ENCODE measurements around the gene SND1. TPM values are rescaled to one million over a fixed set of nuclear protein-coding genes. Genes with fewer than 3 reads are reported as not detected.
A peak's percentile ranks its signal among the peaks of the same experiment; 100 is the strongest.

The SND1 gene
- total RNA-seq, 1 experiment from 2014 or later = 111 TPM

DNA sequence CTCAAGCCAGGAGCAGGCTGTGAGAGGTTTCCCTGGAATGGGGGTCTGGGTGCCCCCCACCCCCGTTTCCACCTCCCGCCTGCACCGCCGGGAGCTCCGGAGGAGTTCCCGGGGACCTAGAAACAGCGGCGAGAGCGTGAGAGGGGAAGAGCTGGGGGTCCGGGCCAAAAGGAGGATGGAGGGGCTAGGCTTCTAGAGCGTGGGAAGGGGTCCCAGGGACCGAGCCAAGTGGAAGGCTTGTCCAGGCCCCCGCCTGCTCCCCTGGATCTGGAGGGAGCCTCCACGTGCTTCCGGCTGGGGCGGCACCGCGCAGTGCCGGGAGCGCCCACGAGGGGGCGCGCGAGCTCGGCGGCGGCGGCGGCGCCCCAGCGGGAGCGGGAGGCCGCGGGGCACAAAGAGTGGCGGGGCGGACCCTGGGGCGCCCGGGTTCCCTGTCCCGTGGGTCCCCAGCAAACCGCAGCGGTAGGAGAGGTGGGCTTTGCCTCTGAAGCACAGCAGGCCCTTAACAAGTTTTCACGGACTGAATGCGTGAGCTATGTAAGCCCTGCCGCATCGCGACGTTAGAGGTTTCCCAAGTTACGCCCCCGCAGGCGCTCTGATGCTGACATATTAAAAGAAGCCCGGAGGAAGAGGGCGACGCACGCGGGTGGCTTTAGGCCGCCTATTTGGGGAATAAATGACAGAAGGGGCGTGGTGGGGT, 483.7 kb downstream of the SND1 start:
- DNase-seq (ENCODE audit: low spot score) = peak; percentile 28

GRCh38 chr7:128136215-128136597, 484.2 kb downstream of the SND1 start:
- no peak for DNase-seq (ENCODE audit: low spot score)

DNA sequence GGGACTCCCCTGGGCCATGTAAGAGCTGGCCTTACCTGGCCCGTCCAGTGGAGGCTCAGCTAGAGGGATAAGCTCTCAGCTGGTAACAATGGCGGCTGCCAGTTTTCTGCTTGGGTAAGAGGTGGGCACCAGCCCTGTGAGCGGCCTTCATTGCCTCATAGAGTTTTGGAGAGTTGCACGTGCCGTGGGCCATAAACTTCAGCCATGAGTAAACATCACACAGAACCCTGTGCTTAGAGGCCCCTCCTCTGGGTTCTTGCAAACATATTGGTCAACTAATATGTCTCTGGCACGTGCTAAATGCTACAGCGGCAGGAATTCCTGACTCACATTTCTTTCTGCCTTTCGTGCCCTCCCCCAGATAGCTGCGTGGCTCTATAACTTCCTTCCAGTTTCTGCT, 485.2 kb downstream of the SND1 start:
- peak; percentile 2 for DNase-seq (ENCODE audit: low spot score)

GRCh38 chr7:128139406-128139805, 487.4 kb downstream of the SND1 start:
- DNase-seq (ENCODE audit: low spot score) = no peak

DNA sequence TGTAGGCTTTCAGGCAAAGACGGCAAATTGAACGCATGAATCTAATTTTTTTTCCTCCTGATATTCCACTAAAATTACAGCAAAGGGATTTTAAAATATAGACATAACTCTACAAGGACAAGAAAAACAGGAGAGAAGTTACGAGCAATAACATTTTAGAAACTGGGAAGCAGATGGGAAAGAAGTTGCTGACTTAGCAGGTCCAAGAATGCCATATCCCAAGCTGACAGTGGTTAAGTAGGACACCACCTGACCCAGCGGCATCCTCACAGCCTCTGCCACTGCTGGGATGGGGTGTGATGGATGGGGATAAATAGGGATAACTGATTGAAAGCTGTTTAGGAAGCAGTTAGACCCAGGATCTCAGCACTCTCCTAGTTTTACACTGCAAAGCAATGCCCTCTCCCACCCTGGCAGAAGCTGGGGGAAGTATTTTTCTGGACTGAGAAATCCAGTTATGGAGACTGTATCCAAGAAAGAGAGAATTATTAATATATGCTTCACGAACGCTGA, 489.7 kb downstream of the SND1 start:
- no peak for DNase-seq (ENCODE audit: low spot score)

Other genes with a start within 250 kb of the SND1 start
- 16.8 and 19.8 TPM in 2 replicates for gene GCC1, start 66.6 kb upstream of the SND1 start, total RNA-seq (2014; rRNA removed; shearing (Covaris generic))
- 183 and 245 TPM in 2 replicates for gene ARF5, start 63.8 kb upstream of the SND1 start, total RNA-seq (2014; rRNA removed; shearing (Covaris generic))
- 1.2 and 2.0 TPM in 2 replicates for gene FSCN3, start 58.5 kb upstream of the SND1 start, total RNA-seq (2014; rRNA removed; shearing (Covaris generic))
- gene PAX4, start 34.1 kb upstream of the SND1 start, total RNA-seq (2014; rRNA removed; shearing (Covaris generic)) = not detected in 2 replicates